Heart left ventricle (tissue), 13 donors: ENCODE results near the gene AKAP8.

ENCODE experiments used
- POLR2A ChIP-seq, 2 donors: fragments of 450-650 bp; IDR thresholded peaks; one replicate each; pipeline ENCODE4 v1.6.1; 2017; ENCODE audit warnings: antibody characterized with exemption in 2 of 2, mild to moderate bottlenecking in 2 of 2, moderate library complexity in 2 of 2
- TF ChIP-seq, protein P1 (sequence below), 12 donors: fragments of 200-600 bp; sonication (generic) in 4 of 12; IDR thresholded peaks; one replicate each; pipeline versions ENCODE4 v1.5.0 to v1.8.0; 2018 to 2022; ENCODE audit warnings: antibody characterized with exemption in 12 of 12, mild to moderate bottlenecking in 5 of 12
- donor health status: ischemic (EF 13 %, LVEDD 7.1; RV severe dilation, severe dysfunction).
- donor health status: DM: no; HTN: yes; CAD: no.
- donor health status: DM: no; HTN: no; CAD: no.
- donor health status: ischemic (EF 25% LVEDD 6.9; RV normal size, moderate dysfunction).
- donor health status: ischemic (EF 25% LVEDD 5.7; RV mildly dilated, moderate dysfunction).
- donor health status: ischemic (EF 35%, LVEDD 5.7; RV mildly dilated, moderate dysfunction).
- donor health status: nonischemic (EF 11% LVEDD 7.7; RV severe dilation, severe dysfunction).
- donor health status: DM: yes; HTN: yes; CAD: no.
- donor health status: PGD.
- donor health status: ischemic (EF 29% LVEDD 5.4; RV normal size, mild dysfunction).
- donor health status: nonischemic (EF 23%, LVEDD 6.1; RV moderate dilation, normal function).

DNA sequence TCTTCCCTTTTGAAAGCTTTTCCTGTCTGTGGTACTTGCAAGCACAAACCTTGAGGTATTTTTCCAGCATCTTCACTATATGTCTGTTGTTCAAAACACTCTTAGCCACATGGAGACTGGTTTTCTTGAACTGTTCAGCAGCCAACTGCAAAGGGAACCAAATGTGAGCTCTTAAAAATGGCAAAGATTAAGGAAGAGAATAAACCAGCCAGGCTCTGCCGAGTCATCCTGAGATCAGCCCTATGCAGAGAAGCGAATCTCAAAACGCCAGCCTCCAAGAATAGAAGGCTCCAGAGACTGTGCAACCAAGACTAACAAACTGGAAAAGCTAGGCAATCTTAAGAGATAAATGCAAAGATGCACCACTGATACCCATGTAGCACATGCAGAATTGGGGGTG lies 20.7 kb downstream of the AKAP8 start:
- TF ChIP-seq POLR2A (IDR thresholded peaks at IDR 0.05) = no peak
- TF ChIP-seq, protein P1, sequence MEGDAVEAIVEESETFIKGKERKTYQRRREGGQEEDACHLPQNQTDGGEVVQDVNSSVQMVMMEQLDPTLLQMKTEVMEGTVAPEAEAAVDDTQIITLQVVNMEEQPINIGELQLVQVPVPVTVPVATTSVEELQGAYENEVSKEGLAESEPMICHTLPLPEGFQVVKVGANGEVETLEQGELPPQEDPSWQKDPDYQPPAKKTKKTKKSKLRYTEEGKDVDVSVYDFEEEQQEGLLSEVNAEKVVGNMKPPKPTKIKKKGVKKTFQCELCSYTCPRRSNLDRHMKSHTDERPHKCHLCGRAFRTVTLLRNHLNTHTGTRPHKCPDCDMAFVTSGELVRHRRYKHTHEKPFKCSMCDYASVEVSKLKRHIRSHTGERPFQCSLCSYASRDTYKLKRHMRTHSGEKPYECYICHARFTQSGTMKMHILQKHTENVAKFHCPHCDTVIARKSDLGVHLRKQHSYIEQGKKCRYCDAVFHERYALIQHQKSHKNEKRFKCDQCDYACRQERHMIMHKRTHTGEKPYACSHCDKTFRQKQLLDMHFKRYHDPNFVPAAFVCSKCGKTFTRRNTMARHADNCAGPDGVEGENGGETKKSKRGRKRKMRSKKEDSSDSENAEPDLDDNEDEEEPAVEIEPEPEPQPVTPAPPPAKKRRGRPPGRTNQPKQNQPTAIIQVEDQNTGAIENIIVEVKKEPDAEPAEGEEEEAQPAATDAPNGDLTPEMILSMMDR (IDR thresholded peaks at IDR 0.05) = no peak
